ENCODE measurements around the gene ERCC4.
A peak's percentile ranks its signal among the peaks of the same experiment; 100 is the strongest.

Gene ERCC4

GRCh38 chr16:13950821-13951547, 31.0 kb downstream of the ERCC4 start:
- no peak for DNase-seq

- DNase-seq, result no peak
Observed at GRCh38 chr16:13951611-13952010, 31.7 kb downstream of the ERCC4 start.

GRCh38 chr16:13953501-13953900, 33.5 kb downstream of the ERCC4 start:
- no peak for DNase-seq

- no peak for DNase-seq
Observed at GRCh38 chr16:13956635-13957196, 36.8 kb downstream of the ERCC4 start.

- DNase-seq, result peak; percentile 8
Observed at GRCh38 chr16:13957197-13958078, 37.5 kb downstream of the ERCC4 start.

- DNase-seq, result no peak
Observed at GRCh38 chr16:13958474-13958873, 38.5 kb downstream of the ERCC4 start.

GRCh38 chr16:13959626-13960025, 39.7 kb downstream of the ERCC4 start:
- no peak for DNase-seq

- no peak for DNase-seq
Observed at GRCh38 chr16:13961099-13961811, 41.3 kb downstream of the ERCC4 start.

GRCh38 chr16:13962232-13962631, 42.3 kb downstream of the ERCC4 start:
- DNase-seq, result no peak

- no peak for DNase-seq
Observed at GRCh38 chr16:13968835-13969234, 48.9 kb downstream of the ERCC4 start.

GRCh38 chr16:13969711-13970110, 49.8 kb downstream of the ERCC4 start:
- no peak for DNase-seq

GRCh38 chr16:13970708-13971422, 50.9 kb downstream of the ERCC4 start:
- no peak for DNase-seq

GRCh38 chr16:13973321-13974023, 53.5 kb downstream of the ERCC4 start:
- DNase-seq, result no peak

GRCh38 chr16:13977177-13977576, 57.2 kb downstream of the ERCC4 start:
- DNase-seq, result no peak

- no peak for DNase-seq
Observed at GRCh38 chr16:13982451-13982850, 62.5 kb downstream of the ERCC4 start.

GRCh38 chr16:13983625-13984024, 63.7 kb downstream of the ERCC4 start:
- DNase-seq, result no peak

GRCh38 chr16:13984794-13985193, 64.8 kb downstream of the ERCC4 start:
- DNase-seq, result no peak

GRCh38 chr16:13988038-13988437, 68.1 kb downstream of the ERCC4 start:
- DNase-seq, result no peak

- DNase-seq, result no peak
Observed at GRCh38 chr16:13992322-13992721, 72.4 kb downstream of the ERCC4 start.

GRCh38 chr16:13992976-13993375, 73.0 kb downstream of the ERCC4 start:
- DNase-seq, result no peak

GRCh38 chr16:13994239-13995106, 74.5 kb downstream of the ERCC4 start:
- no peak for DNase-seq
